Suprapubic skin (tissue), 3 donors: ENCODE measurements around the gene AKAP12.

Source experiments
- POLR2A ChIP-seq, 2 donors: fragments of 450-650 bp; IDR thresholded peaks; one replicate each; pipeline ENCODE4 v1.6.1; 2017; ENCODE audit warnings: antibody characterized with exemption in 2 of 2, mild to moderate bottlenecking in 2 of 2, moderate library complexity in 2 of 2
- TF ChIP-seq, protein P1 (sequence below), 2 donors: fragments of 200-600 bp in 1 of 2; fragments of 450-650 bp in 1 of 2; sonication (generic) in 1 of 2; IDR thresholded peaks; one replicate each; pipeline ENCODE4 v1.5.1; 2016 to 2019; ENCODE audit warnings: antibody characterized with exemption in 2 of 2, mild to moderate bottlenecking in 1 of 2, moderate library complexity in 1 of 2

DNA sequence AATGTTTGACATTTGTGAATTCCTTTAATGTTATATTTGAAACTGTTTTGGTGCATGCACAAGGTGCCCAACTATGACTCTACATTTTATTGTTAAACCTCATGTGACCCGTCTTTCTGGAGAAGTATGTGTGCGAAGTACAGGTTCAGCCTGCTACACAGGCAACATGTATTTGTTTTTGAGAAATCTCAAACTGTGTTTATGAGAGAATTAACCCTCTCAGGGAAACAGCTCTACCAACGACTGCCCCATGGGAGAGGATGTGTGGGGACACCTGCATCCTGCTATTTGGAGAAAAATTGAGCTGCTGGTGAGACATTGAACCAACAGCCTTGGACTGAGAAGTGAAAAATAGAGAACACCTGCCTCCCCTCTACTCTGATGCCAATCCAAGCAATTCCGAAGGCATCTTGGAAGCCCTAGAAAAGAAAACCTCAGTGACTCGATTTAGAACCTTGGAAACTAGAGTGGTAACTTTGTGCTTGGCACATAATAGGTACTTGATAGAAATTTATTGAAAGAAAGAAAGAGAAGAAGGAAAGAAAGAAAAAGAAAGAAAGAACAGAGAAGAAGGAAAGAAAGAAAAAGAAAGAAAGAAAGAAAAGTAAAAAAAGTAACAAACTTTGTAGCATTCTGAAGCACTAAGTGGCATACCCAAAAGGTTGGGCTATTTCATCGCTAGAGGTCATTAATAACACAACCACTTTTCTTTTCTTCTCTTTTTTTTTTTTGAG lies 2.9 kb upstream of the AKAP12 start:
- no peak for TF ChIP-seq POLR2A (IDR thresholded peaks at IDR 0.05)
- TF ChIP-seq, protein P1, sequence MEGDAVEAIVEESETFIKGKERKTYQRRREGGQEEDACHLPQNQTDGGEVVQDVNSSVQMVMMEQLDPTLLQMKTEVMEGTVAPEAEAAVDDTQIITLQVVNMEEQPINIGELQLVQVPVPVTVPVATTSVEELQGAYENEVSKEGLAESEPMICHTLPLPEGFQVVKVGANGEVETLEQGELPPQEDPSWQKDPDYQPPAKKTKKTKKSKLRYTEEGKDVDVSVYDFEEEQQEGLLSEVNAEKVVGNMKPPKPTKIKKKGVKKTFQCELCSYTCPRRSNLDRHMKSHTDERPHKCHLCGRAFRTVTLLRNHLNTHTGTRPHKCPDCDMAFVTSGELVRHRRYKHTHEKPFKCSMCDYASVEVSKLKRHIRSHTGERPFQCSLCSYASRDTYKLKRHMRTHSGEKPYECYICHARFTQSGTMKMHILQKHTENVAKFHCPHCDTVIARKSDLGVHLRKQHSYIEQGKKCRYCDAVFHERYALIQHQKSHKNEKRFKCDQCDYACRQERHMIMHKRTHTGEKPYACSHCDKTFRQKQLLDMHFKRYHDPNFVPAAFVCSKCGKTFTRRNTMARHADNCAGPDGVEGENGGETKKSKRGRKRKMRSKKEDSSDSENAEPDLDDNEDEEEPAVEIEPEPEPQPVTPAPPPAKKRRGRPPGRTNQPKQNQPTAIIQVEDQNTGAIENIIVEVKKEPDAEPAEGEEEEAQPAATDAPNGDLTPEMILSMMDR (IDR thresholded peaks at IDR 0.05): no peak
